Muscle of arm (tissue), 12 donors: Measurements from ENCODE around the gene CYP26B1. TPM values are rescaled to one million over a fixed set of nuclear protein-coding genes. Genes with fewer than 3 reads are reported as not detected.

Source experiments
- DNase-seq: peaks from one replicate; pipeline ENCODE4 v3.0.0-alpha.2; 2013
- polyA plus RNA-seq, 12 donors: library from polyadenylated mRNA; unstranded; fragments of 120-200 nt; gene quantifications; one replicate each; pipeline ENCODE4 v1.2.1, GENCODE V29; 2013; ENCODE audit not compliant: insufficient read length in 12 of 12

The CYP26B1 gene
- polyA plus RNA-seq, 12 donors = 6.0 to 20.3 (median 11.4) TPM; not detected in 1

DNA sequence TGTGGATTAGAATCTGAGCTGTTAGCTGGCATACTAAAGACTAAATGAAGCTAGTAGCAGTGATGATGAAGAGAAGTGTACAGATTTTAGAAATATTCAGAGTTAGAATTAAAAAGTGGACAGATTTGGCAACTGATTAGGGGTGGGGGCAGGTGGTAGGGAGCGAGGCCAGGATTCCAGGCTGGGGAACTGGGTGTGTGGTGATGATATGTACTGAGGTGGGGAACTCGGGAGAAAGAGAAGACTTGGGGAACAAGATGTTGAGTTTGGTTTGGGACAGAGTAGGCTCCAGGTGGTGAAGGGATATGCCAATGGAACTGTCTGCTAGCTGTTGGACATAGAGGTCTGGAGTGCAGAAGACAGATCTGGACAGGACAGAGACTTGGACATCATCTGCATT lies 9.2 kb upstream of the CYP26B1 start:
- DNase-seq = no peak

DNA sequence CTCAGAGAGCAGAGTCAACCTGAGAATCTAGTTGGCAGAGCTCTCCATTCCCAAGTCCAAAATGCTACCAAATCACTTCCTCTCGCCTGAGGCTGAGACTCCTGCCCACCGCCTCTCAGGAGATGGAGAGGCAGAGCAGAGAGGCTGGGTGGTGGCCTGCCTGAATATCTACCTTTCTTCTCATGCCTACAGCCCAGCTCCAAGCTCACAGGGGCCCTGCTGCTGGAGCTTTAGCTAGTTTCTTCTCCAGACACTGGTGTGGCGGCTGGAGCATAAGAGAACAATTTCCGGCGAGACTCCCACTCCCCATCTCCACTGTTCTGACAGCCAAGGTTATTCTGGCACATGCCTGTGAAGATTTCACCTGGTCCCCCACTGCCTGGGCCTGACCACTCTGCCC lies 8.1 kb upstream of the CYP26B1 start:
- DNase-seq = no peak

DNA sequence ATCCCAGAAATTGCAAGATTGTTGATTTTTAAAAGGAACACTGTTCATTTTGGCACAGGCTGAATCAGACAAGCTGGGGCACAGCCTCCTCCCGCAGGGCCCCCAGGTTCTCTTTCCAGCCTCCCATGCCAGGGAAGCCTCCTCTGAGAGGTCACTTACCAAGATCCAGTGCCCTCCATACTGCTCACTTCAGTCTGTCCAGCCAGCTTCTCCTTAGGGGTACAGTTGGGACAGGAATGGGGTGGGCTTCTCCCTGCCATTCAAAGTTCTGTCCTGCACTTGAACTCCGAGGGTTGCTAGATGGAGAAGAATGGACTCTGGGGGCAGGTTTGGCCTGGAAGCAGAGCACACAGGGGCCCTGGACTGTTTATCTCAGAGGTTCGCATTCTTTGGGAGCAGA lies 7.5 kb upstream of the CYP26B1 start:
- DNase-seq = no peak

DNA sequence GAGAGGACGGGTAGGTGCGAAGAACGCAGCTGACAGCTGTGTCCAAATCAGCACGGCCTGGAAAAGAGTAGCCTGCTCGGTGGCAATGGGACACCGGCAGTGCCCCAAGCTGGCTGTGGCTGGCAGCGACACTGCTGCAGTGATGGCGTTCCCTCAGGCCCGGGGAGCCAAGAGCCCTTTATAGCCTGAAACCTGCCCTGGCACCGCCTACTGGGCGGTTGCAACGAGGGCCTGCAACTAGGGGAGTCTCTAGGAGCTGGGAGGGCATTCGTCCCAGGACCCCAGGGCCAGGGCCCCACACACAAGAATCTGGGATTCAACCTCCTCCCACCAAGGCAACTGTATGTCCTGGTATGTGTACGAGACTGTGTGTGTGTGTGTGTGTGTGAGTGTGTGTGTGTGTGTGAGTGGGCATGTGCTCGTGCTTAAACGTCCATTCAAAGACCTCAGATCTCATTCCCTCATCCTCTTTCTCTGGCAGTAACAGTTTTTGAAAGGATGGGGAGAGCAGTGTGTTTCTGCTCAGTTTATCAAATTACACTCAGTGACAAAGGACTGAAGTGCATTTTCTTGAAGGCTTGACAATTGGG lies 6.8 kb upstream of the CYP26B1 start:
- no peak for DNase-seq

DNA sequence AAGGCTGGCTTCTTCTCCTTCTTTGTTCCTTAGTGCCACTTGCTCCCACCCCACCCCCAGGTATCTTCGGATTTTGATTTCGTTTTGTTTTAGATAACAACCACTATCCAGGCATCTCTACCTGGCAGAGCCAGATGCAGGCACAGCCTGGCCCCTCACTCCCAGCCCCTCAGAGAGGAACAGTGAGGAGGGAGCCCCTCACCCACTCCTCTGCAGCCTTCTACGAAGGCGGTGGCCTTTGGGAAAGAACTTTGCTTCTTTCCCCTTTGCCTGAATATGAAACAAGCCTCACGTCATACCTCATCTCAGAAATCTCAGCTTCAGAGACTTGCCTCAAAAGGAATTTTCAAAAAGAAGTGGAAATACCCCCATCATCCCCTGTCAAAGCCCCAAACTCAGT lies 6.3 kb upstream of the CYP26B1 start:
- no peak for DNase-seq

DNA sequence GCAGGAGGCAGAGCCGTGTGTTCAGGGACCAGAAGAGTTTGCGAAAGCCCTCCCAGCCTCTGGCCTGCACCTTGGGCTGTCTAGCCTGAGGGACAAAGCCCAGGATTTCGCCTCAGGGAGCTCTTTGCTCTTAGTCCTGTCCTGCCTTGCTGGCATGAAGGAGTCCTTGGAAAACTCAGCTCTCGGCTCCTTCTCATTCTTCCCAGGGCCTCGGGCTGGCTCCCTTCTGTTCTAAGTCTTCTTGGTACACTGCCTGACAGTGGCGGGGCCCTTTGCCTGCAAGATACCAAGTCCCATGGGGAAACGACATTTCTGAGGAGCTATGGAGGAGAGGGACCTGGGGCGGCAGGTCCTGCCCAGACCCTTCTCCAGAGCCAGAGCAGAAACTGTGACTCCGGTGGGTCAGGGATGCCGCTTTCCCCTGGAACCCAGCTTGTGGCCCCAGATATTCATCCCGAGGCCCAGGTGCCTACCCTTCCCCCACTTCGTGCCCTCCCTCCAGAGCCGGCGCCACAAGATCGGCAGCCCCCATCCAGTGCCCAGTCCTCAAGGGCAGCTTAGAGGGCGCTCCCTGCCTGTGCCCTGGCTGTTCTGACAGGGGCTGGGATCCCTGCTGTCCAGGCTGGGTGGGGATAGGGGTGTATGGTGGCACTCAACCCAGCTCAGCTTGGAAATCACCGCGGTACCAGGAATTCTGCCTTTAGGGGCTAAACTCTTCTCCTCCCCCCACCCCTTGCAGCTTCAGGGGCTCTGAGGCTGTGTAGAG lies 5.5 kb upstream of the CYP26B1 start:
- no peak for DNase-seq

DNA sequence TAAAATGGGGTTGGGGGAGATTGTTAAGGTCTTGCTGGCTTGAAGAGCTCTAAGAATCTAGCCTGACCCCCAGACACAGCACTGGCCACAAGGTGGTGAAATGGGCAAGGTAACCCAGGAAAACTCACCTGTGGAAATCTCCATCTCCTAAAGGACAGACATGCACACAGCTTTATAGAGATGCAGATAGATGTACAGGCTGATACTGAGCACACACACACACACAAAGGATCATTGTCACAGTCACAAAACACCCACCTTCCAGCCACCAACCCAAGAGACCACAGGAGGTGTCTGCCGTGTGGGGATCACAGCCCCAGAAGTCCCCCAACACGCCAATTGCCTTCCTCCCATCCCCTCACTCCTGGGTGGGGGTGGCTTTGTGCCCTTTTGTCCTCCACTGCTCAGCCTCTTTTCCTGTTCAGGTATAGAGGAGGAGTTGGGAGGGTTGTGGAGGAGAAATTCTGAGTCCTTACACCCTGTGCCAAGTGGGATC lies 3.2 kb upstream of the CYP26B1 start:
- DNase-seq = no peak

DNA sequence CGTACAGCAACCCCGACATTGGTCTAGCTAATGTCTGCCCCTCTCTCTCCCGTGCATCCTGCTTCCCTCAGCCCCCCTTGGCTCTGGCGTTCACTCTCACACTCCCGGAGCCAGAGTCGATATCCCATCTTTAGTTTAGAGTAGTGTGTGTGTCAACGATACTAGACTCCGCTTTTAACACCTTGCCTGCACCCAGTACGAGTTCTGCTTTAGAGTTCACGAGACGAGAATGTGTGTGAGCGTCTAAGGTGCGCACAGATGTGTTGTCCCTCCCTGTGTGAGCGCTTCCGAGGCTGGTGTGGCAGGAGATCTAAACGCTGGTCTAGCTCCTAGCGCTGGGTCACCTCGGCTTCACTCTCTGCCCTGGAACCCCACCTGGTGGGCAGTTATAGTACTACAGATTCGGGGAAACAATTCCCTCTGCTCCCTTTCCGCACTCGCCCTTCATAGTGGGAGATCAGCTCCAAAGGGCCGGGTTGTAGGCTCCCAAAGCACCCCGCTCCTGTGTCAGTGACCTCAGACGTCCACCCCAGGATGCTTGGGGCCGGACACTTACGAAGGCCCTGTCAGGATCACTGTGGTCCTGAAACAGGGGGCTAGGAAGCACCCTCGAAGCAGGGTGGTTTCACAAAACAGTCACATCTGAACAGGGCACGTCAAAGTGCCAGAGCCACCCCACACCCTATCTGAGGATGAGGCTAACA lies 2.6 kb upstream of the CYP26B1 start:
- DNase-seq = peak; percentile 90

DNA sequence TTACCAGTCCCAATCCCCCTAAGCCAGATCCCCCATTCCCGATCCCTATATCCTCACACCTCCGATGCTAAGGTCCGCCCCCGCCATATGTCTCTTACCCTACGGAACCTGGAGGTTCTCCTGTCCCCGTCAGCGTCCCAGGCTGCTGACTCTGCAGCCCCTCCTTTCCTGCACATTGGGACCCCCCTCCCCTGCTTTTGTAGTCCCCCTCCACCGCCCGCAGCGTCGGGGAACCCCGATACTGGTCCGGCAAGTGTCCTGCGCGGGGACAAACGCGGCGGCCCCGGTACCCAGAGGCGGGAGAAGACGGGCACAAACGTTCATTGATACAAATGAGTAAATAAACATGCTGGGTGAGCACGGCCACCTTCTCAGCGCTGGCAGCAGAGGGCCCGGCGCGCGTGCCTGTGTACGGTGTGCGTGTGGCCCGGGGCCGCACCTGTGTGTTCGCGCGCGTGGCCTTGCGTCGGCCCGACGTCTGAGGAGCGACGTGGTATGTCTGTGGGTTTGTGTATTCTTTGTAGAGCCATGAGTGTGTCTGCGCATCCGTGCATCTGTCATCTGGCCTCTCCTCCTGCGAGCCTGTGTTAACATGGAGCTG lies 2.0 kb upstream of the CYP26B1 start:
- DNase-seq = no peak

DNA sequence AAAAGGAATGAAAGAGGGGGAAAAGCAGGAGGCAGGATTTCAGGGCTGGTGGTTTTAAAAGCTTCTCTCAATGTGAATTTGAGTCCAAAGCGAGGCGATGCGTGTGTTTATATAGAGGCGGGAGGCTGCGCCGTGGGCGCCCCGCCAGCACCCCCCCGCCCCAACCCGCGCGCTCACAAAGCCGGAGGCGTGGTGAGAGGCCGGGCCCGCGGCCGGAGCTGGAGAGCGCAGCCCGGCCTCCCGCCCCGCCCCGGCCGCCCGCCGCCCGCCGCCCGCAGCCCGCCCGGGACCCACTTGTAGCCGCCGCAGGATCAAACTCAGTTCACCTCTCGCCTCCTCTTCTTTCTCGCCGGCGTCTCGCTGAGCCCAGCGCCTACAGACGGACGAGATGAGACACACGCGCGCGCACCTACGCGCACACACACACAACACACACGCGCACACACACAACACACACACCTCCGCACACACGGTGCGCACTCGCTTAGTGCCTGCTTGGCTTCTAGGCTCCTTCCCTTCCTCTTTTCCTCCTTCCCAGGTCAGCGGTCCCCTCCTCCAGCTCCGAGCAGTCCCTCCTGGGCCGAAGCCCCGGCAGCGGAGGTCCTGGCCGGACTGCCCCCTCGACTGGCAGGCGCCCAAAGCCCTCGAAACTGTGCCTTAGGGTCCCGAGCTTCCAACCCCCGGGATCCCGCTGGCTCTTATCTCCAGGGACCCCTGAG lies 1.3 kb upstream of the CYP26B1 start:
- DNase-seq = peak; percentile 69

DNA sequence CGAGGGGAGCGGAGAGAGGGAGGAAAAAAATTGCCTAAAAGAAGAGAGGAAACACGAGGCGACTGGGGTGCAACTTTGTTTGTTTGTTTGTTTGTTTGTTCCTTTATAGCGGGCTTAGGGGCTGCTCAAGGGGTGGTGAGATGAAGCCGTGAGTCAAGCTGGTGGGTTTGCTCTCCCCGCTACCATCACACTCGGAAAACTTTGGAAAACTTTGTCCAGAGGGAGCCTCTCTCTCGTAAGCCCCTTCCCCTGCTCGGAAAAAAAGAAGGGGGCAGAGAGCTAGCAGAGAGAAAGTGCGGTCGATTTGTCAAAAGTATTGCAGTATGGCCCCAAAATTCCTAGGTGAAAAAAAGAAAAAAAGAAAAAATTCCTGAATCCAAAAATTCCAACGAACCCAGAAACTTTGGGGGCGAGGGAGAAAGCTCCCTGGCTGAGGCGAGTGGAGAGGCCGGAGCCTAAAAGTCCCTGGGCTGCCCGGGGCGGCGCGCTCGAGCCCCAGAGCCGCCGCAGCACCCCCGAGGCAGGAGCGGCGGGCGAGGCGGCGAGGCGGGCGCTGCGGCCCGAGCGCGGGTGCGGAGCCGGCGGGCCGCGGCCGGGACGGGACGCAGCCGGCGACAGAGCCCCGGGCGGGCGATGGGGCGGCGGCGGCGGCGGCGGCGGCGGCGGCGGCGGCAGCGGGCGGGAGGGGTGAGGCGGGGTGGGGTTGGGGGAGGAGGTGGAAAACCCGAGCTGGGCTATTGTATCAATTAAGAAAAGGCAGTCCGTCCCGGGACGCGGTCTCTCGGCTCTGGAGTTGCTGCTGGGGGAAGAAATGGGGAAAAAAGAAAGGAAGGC lies 558 bp upstream of the CYP26B1 start:
- DNase-seq = no peak

DNA sequence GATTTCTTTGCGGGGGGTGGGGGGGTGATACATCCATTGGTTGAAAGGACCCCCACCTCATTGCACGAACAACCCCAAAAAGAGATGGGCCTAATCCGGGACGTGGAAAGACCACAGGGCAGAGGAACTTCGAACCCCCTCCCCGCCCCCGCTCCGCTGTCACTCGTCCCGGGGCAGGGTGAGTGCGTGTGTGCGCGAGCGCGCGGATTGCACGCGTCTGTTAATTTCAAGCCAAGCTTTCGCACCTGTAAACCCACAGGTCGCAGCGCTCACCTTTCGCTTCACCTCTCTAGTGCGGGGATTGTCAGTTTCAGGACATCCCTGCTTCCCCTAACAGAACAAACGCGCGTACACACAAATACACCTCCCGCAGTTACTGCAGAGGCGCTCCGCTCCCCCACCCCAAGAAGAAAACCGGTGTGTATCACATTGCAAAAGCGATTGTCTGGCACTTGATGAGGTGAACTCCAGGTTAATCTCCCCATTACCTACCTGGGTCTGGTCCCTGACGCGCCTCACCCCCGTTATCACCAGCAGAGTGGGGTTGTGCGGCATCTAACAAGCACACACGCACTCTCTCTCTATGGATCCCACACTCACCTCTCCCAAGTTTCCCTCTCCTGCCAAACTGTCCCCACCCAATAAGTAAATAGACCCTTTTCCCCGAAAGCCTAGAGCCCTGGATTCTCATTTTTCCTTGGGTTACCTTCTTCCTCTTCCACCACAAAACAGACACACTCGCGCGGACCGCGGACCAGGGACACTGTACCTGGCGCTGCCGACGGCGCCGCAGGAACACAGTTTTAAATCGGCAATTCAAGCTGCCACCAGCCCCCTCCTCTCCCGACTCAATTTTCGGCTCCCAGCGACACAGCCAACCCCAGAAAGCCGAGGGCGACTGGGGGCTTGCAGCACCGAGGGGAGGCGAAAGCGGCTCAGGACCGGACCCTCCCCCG lies 1.0 kb downstream of the CYP26B1 start:
- no peak for DNase-seq

DNA sequence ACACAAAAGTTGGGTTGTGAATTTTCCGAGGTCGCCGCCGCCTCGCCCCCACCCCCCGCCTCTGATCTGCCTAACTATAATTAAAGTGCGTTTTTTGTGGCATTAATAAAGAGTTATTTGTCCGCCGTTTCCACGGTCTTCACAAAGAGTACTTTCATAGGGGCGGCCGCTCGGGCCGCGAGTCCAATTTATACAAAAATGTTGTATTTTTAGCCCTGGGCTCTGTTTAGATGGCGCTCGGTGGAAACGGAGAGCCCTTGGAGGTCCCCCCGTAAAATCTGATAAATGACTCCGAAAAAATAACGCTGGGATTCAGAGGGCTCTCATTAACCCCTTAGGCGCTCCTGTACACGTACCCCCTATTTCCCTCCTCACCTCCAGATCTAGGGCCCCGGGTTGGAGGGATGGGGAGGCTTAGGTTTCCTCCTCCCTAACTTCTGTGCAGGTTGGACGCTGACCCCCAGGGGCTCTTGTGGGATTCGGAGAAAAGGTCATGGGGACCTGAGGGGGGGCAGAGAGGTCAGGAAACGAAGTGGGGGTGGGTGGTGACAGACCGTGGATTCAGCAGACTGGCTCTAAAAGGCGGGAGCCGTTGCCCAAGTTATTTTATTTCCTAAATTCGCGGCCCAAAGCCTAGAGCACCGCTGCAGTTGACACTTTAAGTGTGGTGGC lies 1.9 kb downstream of the CYP26B1 start:
- no peak for DNase-seq

DNA sequence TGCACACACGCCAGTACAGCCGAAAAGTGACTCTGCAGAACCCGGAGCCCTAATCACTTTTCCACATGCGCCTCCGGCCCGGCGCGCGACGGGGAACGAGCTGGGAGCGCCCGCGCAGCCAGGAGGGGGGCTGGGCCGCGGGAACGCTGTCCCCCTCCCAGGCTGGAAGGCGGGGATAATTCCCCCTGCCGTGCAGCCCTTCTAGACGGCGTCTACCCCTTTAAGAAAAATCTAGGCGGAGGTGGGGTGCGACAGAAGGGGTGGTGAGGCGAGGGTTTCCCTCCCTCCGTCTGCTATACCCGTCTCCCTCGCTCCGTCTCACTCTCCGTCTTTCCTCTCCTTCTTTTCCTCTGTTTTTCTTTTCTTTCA lies 2.4 kb downstream of the CYP26B1 start:
- DNase-seq = peak; percentile 83

DNA sequence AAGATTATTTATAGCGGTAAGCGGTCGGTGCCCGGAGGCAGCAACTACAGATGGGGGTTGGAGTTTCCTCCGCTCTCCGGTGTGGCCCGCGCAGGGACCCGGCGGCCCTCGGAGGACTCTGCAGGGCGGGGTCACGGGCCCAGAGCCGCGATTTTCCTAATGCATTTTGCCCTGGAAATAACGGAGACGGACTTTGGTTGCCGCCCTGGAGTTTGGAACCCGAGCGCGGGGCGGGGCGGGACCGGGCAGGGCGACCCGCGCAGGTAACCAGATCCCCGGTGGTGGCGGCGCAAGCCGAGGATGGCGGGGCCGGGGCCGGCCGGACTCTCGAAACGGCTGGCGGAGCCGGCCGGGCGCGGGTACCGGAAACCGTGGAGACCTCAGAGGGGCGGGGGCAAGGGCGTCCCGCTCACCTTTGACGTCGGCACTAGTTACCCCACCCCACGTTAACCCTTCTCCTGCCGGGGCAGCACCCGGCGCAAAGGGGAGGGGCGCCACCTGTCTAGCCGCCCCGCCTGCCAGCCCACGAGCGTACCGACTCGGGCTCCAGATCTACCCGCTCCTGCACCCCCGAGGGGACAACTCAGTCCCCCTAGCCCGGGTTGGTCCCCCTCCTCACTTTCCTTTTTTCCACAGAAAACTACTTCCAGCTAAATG lies 2.9 kb downstream of the CYP26B1 start:
- DNase-seq = peak; percentile 69

DNA sequence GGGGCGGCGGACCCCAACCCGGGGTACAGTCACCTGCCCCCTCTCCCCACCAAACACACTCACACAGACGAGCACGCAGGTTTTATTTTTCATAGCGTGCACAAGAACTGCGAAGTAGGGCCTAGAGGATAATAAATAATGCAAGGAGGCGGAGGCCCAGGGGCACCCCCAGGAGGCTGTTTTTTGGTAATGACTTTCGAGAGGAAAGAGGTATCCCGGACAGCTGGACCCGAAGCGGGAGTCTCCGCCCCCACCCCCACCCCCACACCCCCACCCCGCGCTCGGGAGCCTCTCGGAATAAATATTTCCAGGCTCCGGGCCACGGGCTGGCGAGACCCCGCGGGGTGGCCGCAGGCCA lies 3.4 kb downstream of the CYP26B1 start:
- DNase-seq = no peak

DNA sequence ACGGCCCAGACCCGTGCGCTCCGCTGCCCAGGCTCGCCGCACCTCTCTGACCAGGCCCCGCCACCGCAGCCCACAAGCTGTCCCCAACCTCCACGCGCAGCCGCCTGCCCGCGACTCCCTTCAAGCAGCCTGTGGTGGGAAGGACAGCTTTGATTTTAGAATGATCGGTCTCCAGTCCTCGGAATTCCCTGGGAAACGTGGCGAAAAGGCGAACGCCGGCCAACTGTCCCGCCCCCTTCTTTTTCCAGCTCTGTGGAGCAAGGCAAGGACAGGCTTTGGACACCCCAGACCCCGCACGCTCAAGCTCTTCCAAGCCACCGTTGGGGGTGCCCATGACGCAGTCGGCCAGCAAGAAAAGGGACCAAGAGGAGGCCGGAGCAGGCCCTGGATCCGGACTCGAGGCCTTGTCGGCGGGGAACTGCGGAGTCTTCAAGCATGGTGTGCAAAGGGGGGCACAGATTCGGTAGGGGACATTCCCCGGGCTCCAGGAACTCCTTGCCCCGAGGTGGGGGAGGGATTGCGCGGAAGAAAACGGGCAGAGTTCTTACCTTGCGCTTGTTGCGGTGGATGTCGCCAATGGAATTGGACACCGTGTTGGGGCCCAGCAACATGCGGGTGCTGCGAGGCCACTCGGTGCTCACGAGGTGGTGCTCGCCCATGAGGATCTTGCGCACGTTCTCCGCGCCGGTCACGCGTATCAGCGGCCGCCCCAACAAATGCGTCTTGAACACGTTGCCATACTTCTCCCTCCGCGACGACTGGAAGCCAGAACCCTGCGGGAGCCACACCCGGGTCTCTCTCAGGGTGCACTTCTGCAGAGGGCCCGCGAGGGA lies 4.0 kb downstream of the CYP26B1 start:
- peak; percentile 67 for DNase-seq
